MV-4-11 (cell line): ENCODE results near the gene RNFT2.
"Not testable (repeated sequence)": the region's sequence is repeated elsewhere in the genome, so short reads cannot be mapped to it uniquely, and the experiment has no call there.

ENCODE experiments used
- DNase-seq: peaks from one replicate; lab custom pipeline; 2025; lab: John Stamatoyannopoulos, UW

Gene RNFT2

GRCh38 chr12:116794725-116795124 lies 56.6 kb downstream of the RNFT2 start:
- DNase-seq = no peak

GRCh38 chr12:116797885-116798284 lies 59.8 kb downstream of the RNFT2 start:
- DNase-seq = no peak

GRCh38 chr12:116798719-116799118 lies 60.6 kb downstream of the RNFT2 start:
- no peak for DNase-seq

- no peak for DNase-seq
Observed at GRCh38 chr12:116799955-116800354, 61.8 kb downstream of the RNFT2 start.

- DNase-seq = no peak
Observed at GRCh38 chr12:116800918-116801317, 62.8 kb downstream of the RNFT2 start.

- DNase-seq = no peak
Observed at GRCh38 chr12:116802018-116802417, 63.9 kb downstream of the RNFT2 start.

- no peak for DNase-seq
Observed at GRCh38 chr12:116803013-116803736, 65.1 kb downstream of the RNFT2 start.

GRCh38 chr12:116804051-116804450 lies 65.9 kb downstream of the RNFT2 start:
- DNase-seq = no peak

GRCh38 chr12:116806845-116807440 lies 68.8 kb downstream of the RNFT2 start:
- peak; percentile 41 for DNase-seq

GRCh38 chr12:116807546-116807945 lies 69.4 kb downstream of the RNFT2 start:
- no peak for DNase-seq

GRCh38 chr12:116808113-116809105 lies 70.3 kb downstream of the RNFT2 start:
- no peak for DNase-seq

GRCh38 chr12:116812238-116812637 lies 74.1 kb downstream of the RNFT2 start:
- DNase-seq = no peak

- no peak for DNase-seq
Observed at GRCh38 chr12:116813271-116814041, 75.3 kb downstream of the RNFT2 start.

GRCh38 chr12:116814766-116815165 lies 76.7 kb downstream of the RNFT2 start:
- not testable (repeated sequence) for DNase-seq

- DNase-seq = no peak
Observed at GRCh38 chr12:116818341-116818856, 80.3 kb downstream of the RNFT2 start.

GRCh38 chr12:116818948-116819832 lies 81.1 kb downstream of the RNFT2 start:
- DNase-seq = peak; percentile 80

GRCh38 chr12:116820064-116820656 lies 82.0 kb downstream of the RNFT2 start:
- no peak for DNase-seq

- no peak for DNase-seq
Observed at GRCh38 chr12:116821291-116821690, 83.2 kb downstream of the RNFT2 start.

GRCh38 chr12:116827432-116827831 lies 89.3 kb downstream of the RNFT2 start:
- no peak for DNase-seq

- no peak for DNase-seq
Observed at GRCh38 chr12:116832353-116832752, 94.2 kb downstream of the RNFT2 start.
